BJ (cell line): ENCODE measurements around the gene PRKCZ. TPM values are rescaled to one million over a fixed set of nuclear protein-coding genes. Genes with fewer than 3 reads are reported as not detected.

Source experiments
- CTCF ChIA-PET: fragments of 350-600 bp; formaldehyde crosslinking; extraction: SDS; loops from one replicate; lab custom pipeline; 2021; ENCODE audit warnings: antibody characterized with exemption, inconsistent platforms; lab: Yijun Ruan, JAX
- POLR2A ChIA-PET: fragments of 300-600 bp; sonication (Branson Sonifier 250); formaldehyde crosslinking; extraction: SDS; loops from one replicate; lab custom pipeline; 2021; ENCODE audit warnings: antibody characterized with exemption; lab: Charles Lee
- DNase-seq: peaks from one replicate; pipeline ENCODE4 v3.0.0-alpha.2; 2011; ENCODE audit warnings: low read depth
- H3K27me3 ChIP-seq: 2 replicates; pipeline ENCODE4 v1.6.0; 2011; ENCODE audit warnings: low read length; ENCODE audit not compliant: control insufficient read depth, insufficient read depth
- H3K36me3 ChIP-seq: 2 replicates; pipeline ENCODE4 v1.5.1; 2011; ENCODE audit warnings: low read length; ENCODE audit not compliant: control insufficient read depth, insufficient read depth
- H3K4me3 ChIP-seq: 2 replicates; pipeline ENCODE4 v1.5.1; 2011; ENCODE audit warnings: low read depth, mild to moderate bottlenecking, control low read depth, low read length
- polyA plus RNA-seq: library from polyadenylated mRNA; depleted of rRNA; stranded (reverse); fragments of >200 nt; gene quantifications from 2 replicates; pipeline ENCODE4 v1.2.3, GENCODE V29; 2011
- TF ChIP-seq, protein P1 (sequence below): IDR thresholded peaks from 2 replicates; pipeline ENCODE4 v1.5.1; 2011; ENCODE audit warnings: low read depth, mild to moderate bottlenecking, control low read depth, inconsistent platforms, low read length, moderate library complexity; ENCODE audit not compliant: insufficient read depth

Gene PRKCZ
- polyA plus RNA-seq, 1 experiment = 2.3 TPM

DNA sequence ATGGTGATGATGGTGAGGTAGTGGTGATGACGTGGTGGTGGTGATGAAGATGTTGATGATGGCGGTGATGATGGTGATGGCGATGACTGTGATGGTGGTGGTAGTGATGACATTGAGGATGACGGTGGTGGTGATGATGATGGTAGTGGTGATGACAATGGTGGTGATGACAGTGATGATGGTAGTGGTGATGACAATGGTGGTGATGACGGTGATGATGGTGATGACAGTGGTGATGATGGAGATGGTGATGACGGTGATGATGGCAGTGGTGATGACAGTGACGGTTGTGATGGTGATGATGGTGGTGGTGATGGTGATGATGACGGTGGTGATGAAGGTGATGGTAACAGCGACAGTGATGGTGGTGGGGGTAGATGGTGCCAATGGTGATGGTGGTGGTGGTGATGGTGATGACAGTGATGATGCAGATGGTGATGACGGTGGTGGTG is 105.0 kb downstream of the PRKCZ start:
- Histone ChIP-seq H3K36me3 (no peaks in the 10 kb centered on the region), H3K4me3 (no peak overlapping the region), H3K27me3 (no peaks in the 10 kb centered on the region)
- CTCF ChIA-PET = interaction anchor here (0.8 to 2.7 kb wide), 3 partner anchors 9 to 19 kb away, joined by 4 to 22 read pairs (median 8); no protein-coding TSS in a partner anchor
- TF ChIP-seq, protein P1, sequence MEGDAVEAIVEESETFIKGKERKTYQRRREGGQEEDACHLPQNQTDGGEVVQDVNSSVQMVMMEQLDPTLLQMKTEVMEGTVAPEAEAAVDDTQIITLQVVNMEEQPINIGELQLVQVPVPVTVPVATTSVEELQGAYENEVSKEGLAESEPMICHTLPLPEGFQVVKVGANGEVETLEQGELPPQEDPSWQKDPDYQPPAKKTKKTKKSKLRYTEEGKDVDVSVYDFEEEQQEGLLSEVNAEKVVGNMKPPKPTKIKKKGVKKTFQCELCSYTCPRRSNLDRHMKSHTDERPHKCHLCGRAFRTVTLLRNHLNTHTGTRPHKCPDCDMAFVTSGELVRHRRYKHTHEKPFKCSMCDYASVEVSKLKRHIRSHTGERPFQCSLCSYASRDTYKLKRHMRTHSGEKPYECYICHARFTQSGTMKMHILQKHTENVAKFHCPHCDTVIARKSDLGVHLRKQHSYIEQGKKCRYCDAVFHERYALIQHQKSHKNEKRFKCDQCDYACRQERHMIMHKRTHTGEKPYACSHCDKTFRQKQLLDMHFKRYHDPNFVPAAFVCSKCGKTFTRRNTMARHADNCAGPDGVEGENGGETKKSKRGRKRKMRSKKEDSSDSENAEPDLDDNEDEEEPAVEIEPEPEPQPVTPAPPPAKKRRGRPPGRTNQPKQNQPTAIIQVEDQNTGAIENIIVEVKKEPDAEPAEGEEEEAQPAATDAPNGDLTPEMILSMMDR = no peak
- DNase-seq = no peak
- POLR2A ChIA-PET = no interaction called here

DNA sequence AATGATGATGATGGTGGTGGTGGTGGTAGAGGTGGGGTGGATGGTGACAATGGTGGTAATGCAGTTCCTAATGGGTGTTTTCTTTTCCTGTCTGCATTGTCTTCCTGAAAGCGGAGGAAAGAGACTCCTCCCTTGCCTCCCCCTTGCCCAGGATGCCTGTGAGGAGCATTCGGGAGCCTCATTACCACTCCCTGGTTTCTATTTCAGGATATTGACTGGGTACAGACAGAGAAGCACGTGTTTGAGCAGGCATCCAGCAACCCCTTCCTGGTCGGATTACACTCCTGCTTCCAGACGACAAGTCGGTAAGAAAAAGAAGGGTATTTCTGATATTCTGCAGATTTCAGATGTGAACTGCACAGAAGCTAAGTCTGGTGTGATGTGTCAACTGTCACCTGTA is 105.6 kb downstream of the PRKCZ start:
- 0 out of 2 replicates have a peak, but pooled peaks cover 1% of the 10 kb centered on the region for H3K27me3 ChIP-seq
- no peak overlapping the region for H3K4me3 ChIP-seq
- TF ChIP-seq, protein P1 = no peak
- H3K36me3 ChIP-seq = no peaks in the 10 kb centered on the region
- no peak for DNase-seq
- ChIA-PET CTCF (interaction anchor here (0.7 to 2.2 kb wide), 2 partner anchors 16 to 18 kb away, joined by 3 to 12 read pairs; no protein-coding TSS in a partner anchor), POLR2A (no interaction called here)

DNA sequence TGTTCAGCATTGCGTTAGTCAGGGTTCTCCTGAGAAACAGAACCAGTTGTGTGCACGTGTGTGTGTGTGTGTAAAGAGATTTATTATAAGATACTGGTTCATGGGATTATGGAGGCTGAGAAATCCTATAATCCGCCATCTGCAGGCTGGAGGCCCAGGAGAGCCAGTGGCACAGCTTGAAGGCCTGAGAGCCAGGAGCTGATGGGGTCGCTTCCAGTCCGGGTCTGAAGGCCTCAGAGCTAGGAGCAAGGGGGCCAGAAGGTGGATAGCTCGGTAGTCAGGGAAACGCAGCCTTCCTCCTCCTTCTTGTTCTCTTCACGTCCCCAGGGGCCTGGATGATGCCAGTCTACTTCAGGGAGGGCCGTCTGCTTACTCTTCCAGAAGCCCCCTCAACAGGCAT is 106.7 kb downstream of the PRKCZ start:
- TF ChIP-seq, protein P1 = no peak
- Histone ChIP-seq H3K27me3 (peaks cover 1% of the 10 kb centered on the region; the same call in 1 of the 2 replicates), H3K36me3 (no peaks in the 10 kb centered on the region), H3K4me3 (no peak overlapping the region)
- ChIA-PET POLR2A (no interaction called here), CTCF (interaction anchor here (0.6 to 2.2 kb wide), 4 partner anchors 17 to 1058 kb away, joined by 3 to 12 read pairs (median 4); no protein-coding TSS in a partner anchor)
- no peak for DNase-seq

DNA sequence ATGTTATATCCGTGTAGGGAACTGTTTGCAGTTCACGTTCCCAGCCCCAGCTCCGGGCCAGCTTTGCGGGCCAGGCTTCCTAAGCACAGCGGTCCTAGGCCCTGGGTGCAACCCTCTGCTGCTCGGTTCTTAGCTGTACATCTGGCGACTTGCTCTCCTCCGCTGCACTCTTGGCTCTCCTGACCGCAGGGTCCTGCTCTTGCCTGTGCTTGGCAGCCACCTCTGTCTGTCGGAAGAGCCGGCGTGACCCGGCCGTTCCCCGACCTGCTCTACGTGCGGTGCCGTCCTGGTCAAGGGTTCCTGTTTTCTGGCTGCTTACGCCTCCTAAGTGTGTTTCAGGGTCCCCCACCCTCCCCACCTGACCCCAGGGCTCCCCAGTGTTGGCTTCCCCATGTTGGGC is 107.6 kb downstream of the PRKCZ start:
- Histone ChIP-seq H3K36me3 (no peaks in the 10 kb centered on the region), H3K27me3 (peaks cover 1% of the 10 kb centered on the region; the same call in 1 of the 2 replicates), H3K4me3 (no peak overlapping the region)
- DNase-seq = no peak
- TF ChIP-seq, protein P1 = no peak
- ChIA-PET POLR2A (no interaction called here), CTCF (interaction anchor here (1.5 to 3.3 kb wide), 3 partner anchors 16 to 18 kb away, joined by 6 to 17 read pairs (median 12); no protein-coding TSS in a partner anchor)

DNA sequence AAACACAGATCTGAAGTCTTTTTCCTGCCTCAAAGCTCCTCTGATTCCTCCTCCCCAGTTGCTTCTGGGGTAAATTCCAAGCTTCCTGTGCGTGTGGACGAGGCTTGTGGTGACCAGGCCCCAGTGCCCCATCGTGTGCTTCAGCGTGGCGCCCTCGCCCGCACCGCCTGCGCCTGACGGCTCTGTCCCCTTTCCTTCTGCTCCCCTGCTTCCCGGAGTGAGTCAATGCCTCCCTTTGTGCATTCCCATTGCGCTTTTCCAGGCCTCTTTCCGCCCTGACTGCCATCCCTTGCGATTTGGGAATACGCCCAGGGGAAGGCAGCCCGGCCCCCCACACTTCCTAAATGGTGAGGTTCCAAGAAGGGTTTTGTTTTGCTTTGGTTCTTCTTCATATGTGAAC is 108.1 kb downstream of the PRKCZ start:
- ChIA-PET CTCF (interaction anchor here (1.5 to 3.3 kb wide), 2 partner anchors 17 to 18 kb away, joined by 6 to 17 read pairs; no protein-coding TSS in a partner anchor), POLR2A (no interaction called here)
- TF ChIP-seq, protein P1 = no peak
- Histone ChIP-seq H3K27me3 (peaks cover 1% of the 10 kb centered on the region; the same call in 1 of the 2 replicates), H3K36me3 (no peaks in the 10 kb centered on the region), H3K4me3 (no peak overlapping the region)
- no peak for DNase-seq
